HG03108 (cell line): ENCODE data around the gene PRR20A.
"Not testable (repeated sequence)": the region's sequence is repeated elsewhere in the genome, so short reads cannot be mapped to it uniquely, and the experiment has no call there.

ENCODE experiments used
- ATAC-seq: cut with Tn5 transposase; IDR thresholded peaks from one replicate; pipeline ENCODE4 v1.9.1; 2021; ENCODE audit warnings: moderate library complexity; ENCODE audit not compliant: unreplicated experiment

PRR20A gene

GRCh38 chr13:57140235-57140968 lies at the start of gene PRR20A:
TSS of gene PRR20A (plus strand) at chr13:57140918. CDS start at chr13:57141305, 387 bp downstream.
- ATAC-seq, result not testable (repeated sequence)

DNA sequence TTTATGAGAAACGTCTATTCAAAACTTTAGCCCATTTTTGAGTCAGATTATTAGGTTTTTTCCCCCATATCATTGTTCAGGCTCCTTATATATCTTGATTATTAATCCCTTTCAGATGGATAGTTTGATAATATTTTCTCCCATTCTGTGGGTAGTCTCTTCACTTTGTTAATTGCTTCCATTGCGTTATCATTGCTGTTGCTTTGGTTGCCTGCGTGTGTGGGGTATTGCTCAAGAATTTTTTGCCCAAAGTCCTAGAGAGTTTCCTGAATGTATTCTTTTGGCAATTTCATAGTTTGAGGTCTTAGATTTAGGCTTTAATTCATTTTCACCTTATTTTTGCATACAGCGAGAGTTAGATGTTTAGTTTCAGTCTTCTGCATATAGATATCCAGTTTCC lies 25.8 kb upstream of the PRR20A start:
- ATAC-seq, result no peak

DNA sequence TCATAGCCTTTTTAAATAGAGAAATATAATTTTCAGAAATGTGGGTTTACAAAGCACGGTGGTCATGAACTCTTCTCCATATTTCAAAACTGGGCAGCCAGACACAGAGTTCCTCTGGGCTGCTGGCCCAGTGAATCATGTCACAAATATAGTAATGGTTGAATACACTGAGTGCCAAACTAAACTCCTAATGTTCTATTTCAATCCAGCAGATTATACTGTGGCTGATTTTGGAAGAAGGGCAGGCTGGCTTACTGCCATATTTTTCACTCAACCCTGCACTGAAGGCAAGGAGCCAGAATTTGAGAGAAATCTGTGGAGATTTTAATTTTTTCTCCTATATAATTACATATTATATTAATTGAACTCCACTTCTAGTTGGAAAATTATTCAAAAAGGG lies 17.0 kb upstream of the PRR20A start:
- no peak for ATAC-seq

- ATAC-seq, result no peak
These were observed 11.8 kb upstream of the PRR20A start for GRCh38 chr13:57128909-57129308.

DNA sequence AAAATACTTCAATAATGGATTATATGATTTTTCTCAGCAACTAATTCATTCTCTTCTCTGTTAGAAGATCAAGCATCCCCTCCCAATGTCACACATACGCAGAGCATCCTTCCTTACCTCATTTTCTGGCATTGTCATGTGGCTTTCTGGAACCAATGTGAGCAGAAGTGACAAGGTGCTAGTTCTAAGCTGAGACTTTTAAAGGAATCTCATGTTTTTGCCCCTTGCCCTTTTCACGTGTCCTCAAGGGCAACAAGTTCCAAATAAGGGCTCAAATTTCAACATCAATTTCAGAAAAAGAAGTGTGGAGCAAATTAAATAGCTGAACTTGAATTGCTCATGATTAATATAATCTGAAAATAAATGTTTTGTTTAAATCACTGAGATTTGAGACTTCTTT lies 4.6 kb upstream of the PRR20A start:
- no peak for ATAC-seq

GRCh38 chr13:57137585-57137984 lies 3.1 kb upstream of the PRR20A start:
- no peak for ATAC-seq

DNA sequence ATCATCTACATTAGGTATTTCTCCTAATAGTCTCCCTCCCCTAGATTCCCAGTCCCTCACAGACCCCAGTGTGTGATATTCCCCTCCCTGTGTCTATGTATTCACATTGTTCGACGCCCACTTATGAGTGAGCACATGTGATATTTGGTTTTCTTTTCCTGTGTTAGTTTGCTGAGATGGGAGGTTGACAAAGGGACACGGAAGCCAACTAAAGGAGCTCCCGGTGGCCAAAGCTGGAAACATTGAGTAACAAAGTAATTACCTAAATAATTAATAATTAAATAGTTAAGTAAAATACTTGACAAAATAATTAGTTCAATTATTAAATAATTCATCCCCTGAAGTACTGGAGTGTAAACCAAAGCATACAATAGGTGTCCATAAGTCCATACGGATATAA lies 1.7 kb upstream of the PRR20A start:
- no peak for ATAC-seq

- not testable (repeated sequence) for ATAC-seq
These were observed 937 bp upstream of the PRR20A start for GRCh38 chr13:57139781-57140180.

GRCh38 chr13:57147188-57147587 lies 6.5 kb downstream of the PRR20A start, which contains the start of gene PRR20B:
TSS of gene PRR20B (plus strand) at chr13:57147488. CDS start at chr13:57147875, 387 bp downstream.
- ATAC-seq, result not testable (repeated sequence)

DNA sequence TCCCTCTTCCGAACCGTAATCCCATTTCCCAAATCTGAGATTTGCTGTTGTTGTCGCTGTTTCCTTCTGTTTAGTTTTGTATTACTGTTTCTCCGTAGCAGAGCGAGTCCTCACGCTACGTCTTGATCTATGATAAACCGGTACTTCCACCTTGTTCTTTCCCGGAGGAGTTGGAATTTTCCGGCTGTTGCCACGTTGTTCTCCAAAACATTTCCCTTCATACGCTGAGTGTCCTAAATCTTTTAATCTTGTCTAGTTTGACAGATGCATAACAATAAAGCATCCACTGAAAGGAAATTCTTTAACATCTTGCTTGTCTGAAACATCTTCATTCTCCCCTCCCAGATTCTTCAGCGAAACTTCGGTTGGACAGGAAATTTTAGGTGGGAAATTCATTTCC lies 7.4 kb downstream of the PRR20A start:
- not testable (repeated sequence) for ATAC-seq

DNA sequence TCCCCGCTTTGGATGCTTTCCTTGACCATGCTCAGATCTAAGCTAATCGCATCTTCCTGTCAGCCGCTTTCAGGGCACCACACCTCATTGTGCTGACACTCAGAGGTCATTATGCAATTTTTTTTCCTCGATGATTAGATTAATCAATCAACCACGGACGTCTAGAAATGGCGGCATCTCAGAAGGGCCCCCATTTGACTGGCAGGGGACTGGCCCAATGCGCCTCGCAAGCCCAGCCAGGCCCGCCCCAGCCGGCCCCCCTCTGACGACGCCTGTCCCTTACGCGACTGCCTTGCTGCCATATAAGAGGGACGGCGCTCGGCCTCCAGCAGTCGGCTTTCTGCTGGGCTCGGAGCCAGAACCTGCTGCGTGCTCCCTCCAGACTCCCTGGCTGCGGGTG lies 13.0 kb downstream of the PRR20A start, which contains the start of gene PRR20C:
Gene PRR20C (plus strand): TSS at position 301 of the 400 bp plus-strand sequence. CDS start 387 bp downstream, outside the sequence.
- ATAC-seq, result not testable (repeated sequence)

DNA sequence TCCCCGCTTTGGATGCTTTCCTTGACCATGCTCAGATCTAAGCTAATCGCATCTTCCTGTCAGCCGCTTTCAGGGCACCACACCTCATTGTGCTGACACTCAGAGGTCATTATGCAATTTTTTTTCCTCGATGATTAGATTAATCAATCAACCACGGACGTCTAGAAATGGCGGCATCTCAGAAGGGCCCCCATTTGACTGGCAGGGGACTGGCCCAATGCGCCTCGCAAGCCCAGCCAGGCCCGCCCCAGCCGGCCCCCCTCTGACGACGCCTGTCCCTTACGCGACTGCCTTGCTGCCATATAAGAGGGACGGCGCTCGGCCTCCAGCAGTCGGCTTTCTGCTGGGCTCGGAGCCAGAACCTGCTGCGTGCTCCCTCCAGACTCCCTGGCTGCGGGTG lies 19.6 kb downstream of the PRR20A start, which contains the start of gene PRR20D:
Gene PRR20D (plus strand): TSS at position 301 of the 400 bp plus-strand sequence. CDS start 387 bp downstream, outside the sequence.
- not testable (repeated sequence) for ATAC-seq

DNA sequence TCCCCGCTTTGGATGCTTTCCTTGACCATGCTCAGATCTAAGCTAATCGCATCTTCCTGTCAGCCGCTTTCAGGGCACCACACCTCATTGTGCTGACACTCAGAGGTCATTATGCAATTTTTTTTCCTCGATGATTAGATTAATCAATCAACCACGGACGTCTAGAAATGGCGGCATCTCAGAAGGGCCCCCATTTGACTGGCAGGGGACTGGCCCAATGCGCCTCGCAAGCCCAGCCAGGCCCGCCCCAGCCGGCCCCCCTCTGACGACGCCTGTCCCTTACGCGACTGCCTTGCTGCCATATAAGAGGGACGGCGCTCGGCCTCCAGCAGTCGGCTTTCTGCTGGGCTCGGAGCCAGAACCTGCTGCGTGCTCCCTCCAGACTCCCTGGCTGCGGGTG lies 26.2 kb downstream of the PRR20A start, which contains the start of gene PRR20E:
Gene PRR20E (plus strand): TSS at position 301 of the 400 bp plus-strand sequence. CDS start 387 bp downstream, outside the sequence.
- ATAC-seq, result not testable (repeated sequence)

- ATAC-seq, result no peak
These were observed 50.9 kb downstream of the PRR20A start for GRCh38 chr13:57191667-57192066.
